ENCODE results near the gene CRYBG3. TPM values are rescaled to one million over a fixed set of nuclear protein-coding genes. Genes with fewer than 3 reads are reported as not detected.
"Not testable (repeated sequence)": the region's sequence is repeated elsewhere in the genome, so short reads cannot be mapped to it uniquely, and the experiment has no call there.

The CRYBG3 gene
- total and polyA plus RNA-seq, 3 donors from 2014 or later: 39.7 to 49.8 (median 47.6) TPM

DNA sequence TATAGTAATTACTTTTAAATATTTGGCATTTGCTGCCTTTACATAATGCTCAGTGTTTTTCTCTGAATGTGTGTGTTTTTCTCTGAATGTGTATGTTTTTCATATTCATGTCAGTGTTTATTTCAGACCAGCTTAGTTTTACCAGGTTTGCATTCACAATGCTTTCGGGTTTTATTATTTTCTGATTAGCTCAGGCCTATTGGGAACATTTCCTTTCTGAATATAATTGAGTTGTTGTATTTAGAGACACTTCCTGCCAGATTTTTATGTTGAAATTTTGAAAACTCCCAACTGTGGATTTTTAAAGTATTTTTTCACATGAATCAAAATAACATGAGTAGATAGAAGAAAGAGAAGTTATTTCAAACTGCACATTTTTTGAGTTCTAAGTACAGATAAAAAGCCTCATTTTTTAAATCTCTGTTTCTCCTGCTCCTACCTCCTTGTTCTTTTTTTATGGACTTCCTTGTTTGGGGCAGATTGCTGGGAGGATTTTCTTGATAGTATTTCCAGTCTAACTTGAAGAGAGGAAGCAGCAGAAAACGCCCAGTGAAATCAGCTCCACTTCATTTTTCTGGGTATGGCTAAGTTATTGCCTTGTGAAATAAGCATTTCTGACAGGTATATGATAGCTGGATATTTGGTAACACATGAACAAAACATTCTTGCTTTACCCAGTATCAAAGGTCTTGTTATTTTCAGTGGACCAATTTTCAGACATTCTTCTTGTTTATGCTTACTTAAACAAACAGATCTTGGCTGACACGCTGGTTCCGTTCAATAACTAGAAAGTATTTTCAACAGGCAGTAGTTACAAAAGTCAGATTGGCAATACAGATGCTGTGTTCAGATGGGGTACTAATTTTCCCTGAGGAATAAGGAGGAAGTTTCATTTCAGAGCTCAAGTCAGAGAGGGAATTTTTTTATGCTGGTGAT is 79.8 kb downstream of the CRYBG3 start:
- 53 to 55% methylated on average over 4 of the region's 4 CpGs for WGBS, 2 donors
- no peak for DNase-seq
- H3K27ac ChIP-seq: peak overlapping the region in 1 of 2 donors; percentile 29

DNA sequence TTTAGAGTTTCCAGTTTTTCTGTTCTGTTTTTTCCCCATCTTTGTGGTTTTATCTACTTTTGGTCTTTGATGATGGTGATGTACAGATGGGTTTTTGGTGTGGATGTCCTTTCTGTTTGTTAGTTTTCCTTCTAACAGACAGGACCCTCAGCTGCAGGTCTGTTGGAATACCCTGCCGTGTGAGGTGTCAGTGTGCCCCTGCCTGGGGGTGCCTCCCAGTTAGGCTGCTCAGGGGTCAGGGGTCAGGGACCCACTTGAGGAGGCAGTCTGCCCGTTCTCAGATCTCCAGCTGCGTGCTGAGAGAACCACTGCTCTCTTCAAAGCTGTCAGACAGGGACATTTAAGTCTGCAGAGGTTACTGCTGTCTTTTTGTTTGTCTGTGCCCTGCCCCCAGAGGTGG is 88.0 kb downstream of the CRYBG3 start:
- DNase-seq; H3K9me3 ChIP-seq; H3K27me3 ChIP-seq; intact Hi-C loops (cut with DNase I; ENCODE audit: low total_unique reads); H3K4me3 ChIP-seq; H3K27ac ChIP-seq; H3K4me1 ChIP-seq; H3K36me3 ChIP-seq (ENCODE audit: low read depth, missing control alignments): not testable (repeated sequence)
- WGBS, 2 donors: 50% methylated on average over 3 of the region's 3 CpGs; no CpG with 5 or more reads in 1 of the 2 donors

More for the DNA sequence above, 79.8 kb downstream of the CRYBG3 start:
- Histone ChIP-seq H3K9me3 (no peaks in the 10 kb centered on the region), H3K27me3 (no peaks in the 10 kb centered on the region), H3K4me1 (no peaks in the 10 kb centered on the region), H3K36me3 (ENCODE audit: low read depth, missing control alignments) (no peaks in the 10 kb centered on the region), H3K4me3 (no peak overlapping the region)
- no peak for TF ChIP-seq POLR2A (IDR thresholded peaks at IDR 0.05)
- TF ChIP-seq, protein P1, sequence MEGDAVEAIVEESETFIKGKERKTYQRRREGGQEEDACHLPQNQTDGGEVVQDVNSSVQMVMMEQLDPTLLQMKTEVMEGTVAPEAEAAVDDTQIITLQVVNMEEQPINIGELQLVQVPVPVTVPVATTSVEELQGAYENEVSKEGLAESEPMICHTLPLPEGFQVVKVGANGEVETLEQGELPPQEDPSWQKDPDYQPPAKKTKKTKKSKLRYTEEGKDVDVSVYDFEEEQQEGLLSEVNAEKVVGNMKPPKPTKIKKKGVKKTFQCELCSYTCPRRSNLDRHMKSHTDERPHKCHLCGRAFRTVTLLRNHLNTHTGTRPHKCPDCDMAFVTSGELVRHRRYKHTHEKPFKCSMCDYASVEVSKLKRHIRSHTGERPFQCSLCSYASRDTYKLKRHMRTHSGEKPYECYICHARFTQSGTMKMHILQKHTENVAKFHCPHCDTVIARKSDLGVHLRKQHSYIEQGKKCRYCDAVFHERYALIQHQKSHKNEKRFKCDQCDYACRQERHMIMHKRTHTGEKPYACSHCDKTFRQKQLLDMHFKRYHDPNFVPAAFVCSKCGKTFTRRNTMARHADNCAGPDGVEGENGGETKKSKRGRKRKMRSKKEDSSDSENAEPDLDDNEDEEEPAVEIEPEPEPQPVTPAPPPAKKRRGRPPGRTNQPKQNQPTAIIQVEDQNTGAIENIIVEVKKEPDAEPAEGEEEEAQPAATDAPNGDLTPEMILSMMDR (IDR thresholded peaks at IDR 0.05): no peak
- intact Hi-C loops (cut with DNase I; ENCODE audit: low total_unique reads): no loop called here

DNA sequence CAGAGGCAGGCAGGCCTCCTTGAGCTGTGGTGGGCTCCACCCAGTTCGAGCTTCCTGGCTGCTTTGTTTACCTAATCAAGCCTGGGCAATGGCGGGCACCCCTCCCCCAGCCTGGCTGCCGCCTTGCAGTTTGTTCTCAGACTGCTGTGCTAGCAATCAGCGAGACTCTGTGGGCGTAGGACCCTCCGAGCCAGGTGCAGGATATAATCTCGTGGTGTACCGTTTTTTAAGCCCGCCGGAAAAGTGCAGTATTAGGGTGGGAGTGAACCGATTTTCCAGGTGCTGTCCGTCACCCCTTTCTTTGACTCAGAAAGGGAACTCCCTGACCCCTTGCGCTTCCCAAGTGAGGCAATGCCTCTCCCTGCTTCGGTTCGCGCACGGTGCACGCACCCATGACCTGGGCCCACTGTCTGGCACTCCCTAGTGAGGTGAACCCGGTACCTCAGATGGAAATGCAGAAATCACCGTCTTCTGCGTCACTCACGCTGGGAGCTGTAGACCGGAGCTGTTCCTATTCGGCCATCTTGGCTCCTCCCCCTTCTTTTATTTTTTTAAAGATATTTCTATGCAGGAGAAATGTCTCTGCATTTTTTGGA is 88.5 kb downstream of the CRYBG3 start:
- 89 to 91% methylated on average over 22 to 23 of the region's 24 CpGs for WGBS, 2 donors
- H3K4me3 ChIP-seq, DNase-seq: not testable (repeated sequence)

DNA sequence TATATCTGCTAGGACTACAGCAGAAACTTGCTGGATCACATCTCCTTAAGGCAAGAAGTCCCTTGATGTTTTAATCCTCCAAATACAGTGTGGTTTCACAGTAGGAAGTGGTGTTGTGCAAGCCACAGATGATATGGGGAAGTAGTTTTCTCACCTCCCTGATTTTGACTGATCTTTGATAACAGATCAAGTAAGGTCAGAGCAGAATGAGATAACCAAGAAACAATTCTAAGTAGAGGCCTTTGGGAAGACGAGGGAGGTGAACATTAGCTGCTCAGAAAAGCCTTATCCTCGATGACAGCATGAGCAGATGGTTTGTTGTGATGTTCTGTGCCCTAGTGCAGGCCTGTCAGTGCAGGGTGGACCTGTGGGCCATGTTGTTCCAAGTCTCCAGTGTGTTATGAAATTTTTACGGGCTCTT is 89.1 kb downstream of the CRYBG3 start:
- Histone ChIP-seq H3K27ac (no peak overlapping the region), H3K36me3 (ENCODE audit: low read depth, missing control alignments) (no peaks in the 10 kb centered on the region), H3K9me3 (no peaks in the 10 kb centered on the region), H3K27me3 (no peaks in the 10 kb centered on the region), H3K4me1 (no peaks in the 10 kb centered on the region), H3K4me3 (no peak overlapping the region)
- TF ChIP-seq, protein P1 (IDR thresholded peaks at IDR 0.05): no peak
- TF ChIP-seq POLR2A (IDR thresholded peaks at IDR 0.05): no peak
- no peak for DNase-seq
- 51 to 66% methylated on average over 3 of the region's 3 CpGs for WGBS, 2 donors
- intact Hi-C loops (cut with DNase I; ENCODE audit: low total_unique reads): no loop called here

More for the DNA sequence above, 88.5 kb downstream of the CRYBG3 start:
- intact Hi-C loops (cut with DNase I; ENCODE audit: low total_unique reads); H3K27ac ChIP-seq; H3K4me1 ChIP-seq; H3K36me3 ChIP-seq (ENCODE audit: low read depth, missing control alignments); H3K27me3 ChIP-seq; H3K9me3 ChIP-seq: not testable (repeated sequence)

DNA sequence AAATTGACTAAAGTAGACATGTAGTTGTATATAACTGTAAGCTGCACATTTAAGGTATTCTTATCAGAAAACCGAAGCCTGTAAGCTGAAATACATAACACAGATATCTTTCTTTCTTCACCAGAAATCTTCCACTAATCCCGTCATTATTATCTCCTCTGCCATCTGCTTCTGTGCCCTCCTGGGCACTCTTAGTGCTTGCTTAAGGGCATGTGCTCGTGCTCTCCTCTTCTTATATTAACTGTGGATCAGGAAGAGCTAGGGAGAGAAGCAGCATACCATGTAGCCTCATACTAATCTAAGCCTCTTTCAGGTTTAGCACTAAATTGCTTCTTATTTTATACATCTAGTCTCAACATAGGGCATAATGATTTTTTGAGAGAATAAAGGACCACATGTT is 89.6 kb downstream of the CRYBG3 start:
- TF ChIP-seq POLR2A (IDR thresholded peaks at IDR 0.05): no peak
- TF ChIP-seq, protein P1 (IDR thresholded peaks at IDR 0.05): no peak
- Histone ChIP-seq H3K27me3 (no peaks in the 10 kb centered on the region), H3K36me3 (ENCODE audit: low read depth, missing control alignments) (no peaks in the 10 kb centered on the region), H3K27ac (no peak overlapping the region), H3K4me1 (no peaks in the 10 kb centered on the region), H3K9me3 (no peaks in the 10 kb centered on the region), H3K4me3 (no peak overlapping the region)
- no peak for DNase-seq
- intact Hi-C loops (cut with DNase I; ENCODE audit: low total_unique reads): no loop called here
- 68 to 75% methylated on average over 3 of the region's 3 CpGs for WGBS, 2 donors
